NCI-H524 (cell line): ENCODE data around the gene ATOX1.
"Not testable (repeated sequence)": the region's sequence is repeated elsewhere in the genome, so short reads cannot be mapped to it uniquely, and the experiment has no call there.

ENCODE experiments used
- DNase-seq, 2 experiments: peaks; one replicate each; lab custom pipeline; 2025; lab: John Stamatoyannopoulos, UW

Gene ATOX1

GRCh38 chr5:151698081-151698480 lies 60.4 kb downstream of the ATOX1 start:
- not testable (repeated sequence) for DNase-seq

GRCh38 chr5:151697452-151697851 lies 61.0 kb downstream of the ATOX1 start:
- peak in 1 of 2 experiments; percentile 30 for DNase-seq

- DNase-seq, result peak; percentile 71 to 74
These were observed 61.9 kb downstream of the ATOX1 start for GRCh38 chr5:151696470-151697061.

- DNase-seq, result no peak
These were observed 63.0 kb downstream of the ATOX1 start for GRCh38 chr5:151695464-151695863.

- no peak for DNase-seq
These were observed 64.4 kb downstream of the ATOX1 start for GRCh38 chr5:151694035-151694485.
